Peyer's patch (tissue), 4 donors: ENCODE results near the gene SPRY2. TPM values are rescaled to one million over a fixed set of nuclear protein-coding genes. Genes with fewer than 3 reads are reported as not detected.

Source experiments
- DNase-seq, 3 donors: peaks; one replicate each; pipeline ENCODE4 v3.0.0-alpha.2; 2017 to 2019
- H3K27ac ChIP-seq, 4 donors: fragments of 200-600 bp; sonication (generic); one replicate each; pipeline ENCODE4 v1.5.1; 2016 to 2019
- H3K27me3 ChIP-seq, 2 donors: fragments of 200-600 bp; sonication (generic); one replicate each; pipeline ENCODE4 v1.5.1; 2019
- H3K36me3 ChIP-seq, 3 donors: fragments of 200-600 bp; sonication (generic); one replicate each; pipeline ENCODE4 v1.5.1; 2016 to 2019
- H3K4me1 ChIP-seq, 4 donors: fragments of 200-600 bp; sonication (generic); one replicate each; pipeline ENCODE4 v1.5.1; 2016 to 2019
- H3K4me3 ChIP-seq, 4 donors: fragments of 200-600 bp; sonication (generic); 1 replicate in 3 of 4; 2 replicates in 1 of 4; pipeline ENCODE4 v1.5.1; 2016 to 2019; ENCODE audit warnings: mild to moderate bottlenecking in 1 of 4
- H3K9me3 ChIP-seq, 4 donors: fragments of 200-600 bp; sonication (generic); one replicate each; pipeline ENCODE4 v1.5.1; 2016 to 2019; ENCODE audit warnings: mild to moderate bottlenecking in 1 of 4
- POLR2A ChIP-seq, 2 donors: fragments of 450-650 bp; IDR thresholded peaks; one replicate each; pipeline ENCODE4 v1.5.1; 2017; ENCODE audit warnings: antibody characterized with exemption in 2 of 2, mild to moderate bottlenecking in 2 of 2, moderate library complexity in 2 of 2
- total RNA-seq, 4 donors: library from RNA; depleted of rRNA; stranded (reverse); fragments of >200 nt; gene quantifications; one replicate each; pipeline ENCODE4 v1.1.0, GENCODE V29; 2016
- TF ChIP-seq, protein P1 (sequence below), 6 experiments: fragments of 450-650 bp in 4 of 6; fragments of 200-600 bp in 2 of 6; sonication (generic) in 1 of 6; IDR thresholded peaks; one replicate each; pipeline ENCODE4 v1.5.1; 2017 to 2019; ENCODE audit warnings: antibody characterized with exemption in 6 of 6, mild to moderate bottlenecking in 3 of 6, moderate library complexity in 1 of 6

SPRY2 gene
- total RNA-seq, 4 donors from 2014 or later: 18.2 to 33.9 (median 27.3) TPM

DNA sequence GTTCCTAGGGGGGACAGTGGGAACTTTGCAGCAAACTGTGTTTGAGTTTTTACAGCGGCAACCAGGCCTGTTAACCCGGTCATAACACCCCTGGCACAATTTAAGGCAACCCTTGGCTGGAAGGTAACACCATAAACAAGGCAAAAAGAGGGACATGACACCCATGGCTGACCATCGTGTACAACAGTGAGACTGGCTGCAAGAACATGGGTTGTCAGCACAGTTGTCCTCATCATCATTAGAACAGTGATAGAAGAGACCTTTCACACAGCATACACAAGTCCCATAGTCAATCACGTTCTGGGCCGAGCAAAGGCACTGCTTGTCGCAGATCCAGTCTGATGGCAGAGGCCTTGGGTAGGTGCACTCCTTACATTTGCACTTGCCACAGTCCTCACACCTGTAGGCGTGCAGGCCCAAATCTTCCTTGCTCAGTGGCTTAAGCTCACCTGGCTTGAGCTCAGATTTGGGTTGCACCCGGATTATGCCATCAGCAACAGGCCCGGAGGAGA is 4.1 kb downstream of the SPRY2 start:
- no peak for DNase-seq
- H3K4me3 ChIP-seq: peak overlapping the region; percentile 9 to 90 (median 46)
- no peak for TF ChIP-seq POLR2A (IDR thresholded peaks at IDR 0.05)
- TF ChIP-seq, protein P1, sequence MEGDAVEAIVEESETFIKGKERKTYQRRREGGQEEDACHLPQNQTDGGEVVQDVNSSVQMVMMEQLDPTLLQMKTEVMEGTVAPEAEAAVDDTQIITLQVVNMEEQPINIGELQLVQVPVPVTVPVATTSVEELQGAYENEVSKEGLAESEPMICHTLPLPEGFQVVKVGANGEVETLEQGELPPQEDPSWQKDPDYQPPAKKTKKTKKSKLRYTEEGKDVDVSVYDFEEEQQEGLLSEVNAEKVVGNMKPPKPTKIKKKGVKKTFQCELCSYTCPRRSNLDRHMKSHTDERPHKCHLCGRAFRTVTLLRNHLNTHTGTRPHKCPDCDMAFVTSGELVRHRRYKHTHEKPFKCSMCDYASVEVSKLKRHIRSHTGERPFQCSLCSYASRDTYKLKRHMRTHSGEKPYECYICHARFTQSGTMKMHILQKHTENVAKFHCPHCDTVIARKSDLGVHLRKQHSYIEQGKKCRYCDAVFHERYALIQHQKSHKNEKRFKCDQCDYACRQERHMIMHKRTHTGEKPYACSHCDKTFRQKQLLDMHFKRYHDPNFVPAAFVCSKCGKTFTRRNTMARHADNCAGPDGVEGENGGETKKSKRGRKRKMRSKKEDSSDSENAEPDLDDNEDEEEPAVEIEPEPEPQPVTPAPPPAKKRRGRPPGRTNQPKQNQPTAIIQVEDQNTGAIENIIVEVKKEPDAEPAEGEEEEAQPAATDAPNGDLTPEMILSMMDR (IDR thresholded peaks at IDR 0.05): no peak

DNA sequence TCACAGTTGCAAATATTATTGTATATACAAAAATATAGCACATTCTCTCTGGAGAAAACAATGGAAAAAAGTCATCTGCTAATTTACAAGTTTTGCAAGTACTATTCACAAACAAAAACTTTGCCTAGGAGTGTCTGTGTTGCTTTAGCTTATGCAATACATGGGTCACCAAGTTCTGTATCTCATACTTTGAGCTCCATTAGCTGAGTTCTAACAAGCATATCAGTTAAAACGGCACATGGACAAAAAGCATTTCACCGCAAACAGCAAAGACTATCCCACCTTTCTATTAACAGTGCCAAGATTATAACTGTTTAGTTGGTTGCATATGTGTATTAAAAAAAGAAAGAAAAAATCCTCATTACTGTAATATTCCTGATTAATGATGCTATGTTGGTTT is 4.6 kb downstream of the SPRY2 start:
- H3K4me3 ChIP-seq: peak overlapping the region in 2 of 4 donors; percentile 72 to 90
- peaks cover 0 to 22% (median 0%) of the 10 kb centered on the region in 3 donors for H3K36me3 ChIP-seq
- peaks cover 0 to 5% (median 2%) of the 10 kb centered on the region in 4 donors for H3K4me1 ChIP-seq
- no peak for DNase-seq
- no peak for TF ChIP-seq POLR2A (IDR thresholded peaks at IDR 0.05)
- peak overlapping the region in 1 of 4 donors; percentile 96 for H3K27ac ChIP-seq
- no peaks in the 10 kb centered on the region for H3K27me3 ChIP-seq
- H3K9me3 ChIP-seq: no peaks in the 10 kb centered on the region

More for the DNA sequence above, 4.1 kb downstream of the SPRY2 start:
- H3K4me1 ChIP-seq: peaks cover 0 to 5% (median 2%) of the 10 kb centered on the region in 4 donors
- H3K36me3 ChIP-seq: peaks cover 0 to 18% (median 0%) of the 10 kb centered on the region in 3 donors
- no peaks in the 10 kb centered on the region for H3K9me3 ChIP-seq
- H3K27ac ChIP-seq: peak overlapping the region in 2 of 4 donors; percentile 71 to 96
- no peaks in the 10 kb centered on the region for H3K27me3 ChIP-seq

DNA sequence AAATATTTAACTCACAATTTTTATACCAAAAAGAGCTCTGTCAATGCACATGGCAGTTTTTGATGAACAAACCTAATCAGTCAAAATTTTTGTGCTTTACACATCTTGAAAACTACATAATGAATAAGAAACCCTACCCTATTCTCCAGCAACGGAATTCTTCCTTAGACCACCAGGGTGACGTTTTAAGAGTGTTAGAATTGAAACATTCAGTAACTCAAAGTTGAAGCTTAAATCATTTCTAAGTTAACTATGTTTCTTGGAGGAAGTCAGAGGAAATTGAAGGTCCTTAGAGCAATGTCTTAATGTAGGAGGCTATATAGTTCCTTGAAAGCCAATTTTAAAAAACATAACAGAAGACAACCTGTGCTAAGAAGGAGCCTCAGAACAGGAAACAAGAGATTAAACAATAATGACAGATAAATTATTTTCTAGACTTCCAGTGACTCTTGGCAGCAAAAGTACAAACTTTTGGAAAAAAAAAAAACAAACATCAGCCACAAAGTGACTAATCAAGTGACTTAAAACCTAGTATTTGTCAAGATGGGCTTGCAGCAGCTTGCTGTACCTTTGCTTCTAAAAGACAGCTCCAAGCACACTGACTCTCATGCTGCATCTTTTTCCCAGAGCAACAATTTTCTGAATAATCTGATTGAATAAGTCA is 6.2 kb downstream of the SPRY2 start:
- H3K4me3 ChIP-seq: no peak overlapping the region
- no peaks in the 10 kb centered on the region for H3K9me3 ChIP-seq
- peak overlapping the region in 1 of 4 donors; percentile 1 for H3K27ac ChIP-seq
- DNase-seq: no peak
- H3K4me1 ChIP-seq: peaks cover 0 to 5% (median 2%) of the 10 kb centered on the region in 4 donors
- TF ChIP-seq, protein P1 (IDR thresholded peaks at IDR 0.05): no peak
- no peak for TF ChIP-seq POLR2A (IDR thresholded peaks at IDR 0.05)
- no peaks in the 10 kb centered on the region for H3K27me3 ChIP-seq
- peaks cover 0 to 22% (median 0%) of the 10 kb centered on the region in 3 donors for H3K36me3 ChIP-seq

DNA sequence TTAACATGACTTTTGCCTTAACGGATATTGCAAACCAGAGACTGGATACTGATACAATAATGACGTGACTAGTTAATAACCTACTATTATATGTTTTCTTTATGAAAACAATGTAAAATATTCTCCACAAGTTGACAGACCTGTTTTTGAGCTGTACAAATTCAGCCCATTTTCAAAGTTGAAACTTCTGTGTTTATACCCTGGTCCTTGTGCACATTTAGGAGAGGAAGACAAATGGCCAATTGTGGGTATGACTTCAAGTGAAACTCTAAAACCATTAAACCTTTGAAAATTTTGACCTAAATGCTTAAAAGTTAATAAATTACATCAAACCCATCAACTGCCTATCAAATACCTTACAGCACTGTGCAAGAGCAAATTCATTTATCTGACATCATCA is 8.9 kb downstream of the SPRY2 start:
- no peaks in the 10 kb centered on the region for H3K27me3 ChIP-seq
- TF ChIP-seq, protein P1 (IDR thresholded peaks at IDR 0.05): no peak
- no peak for TF ChIP-seq POLR2A (IDR thresholded peaks at IDR 0.05)
- no peak overlapping the region for H3K27ac ChIP-seq
- H3K36me3 ChIP-seq: peaks cover 0 to 17% (median 0%) of the 10 kb centered on the region in 3 donors
- no peak for DNase-seq
- peaks cover 0 to under 1% (median 0%) of the 10 kb centered on the region in 4 donors for H3K4me1 ChIP-seq
- no peak overlapping the region for H3K4me3 ChIP-seq
- no peaks in the 10 kb centered on the region for H3K9me3 ChIP-seq

GRCh38 chr13:80329250-80329649 is 11.7 kb downstream of the SPRY2 start:
- DNase-seq: no peak
- TF ChIP-seq, protein P1 (IDR thresholded peaks at IDR 0.05): no peak
- TF ChIP-seq POLR2A (IDR thresholded peaks at IDR 0.05): no peak
- no peak overlapping the region for H3K4me3 ChIP-seq
- no peaks in the 10 kb centered on the region for H3K9me3 ChIP-seq
- no peak overlapping the region for H3K27ac ChIP-seq
- H3K36me3 ChIP-seq: peaks cover 0 to 12% (median 0%) of the 10 kb centered on the region in 3 donors
- H3K27me3 ChIP-seq: no peaks in the 10 kb centered on the region
- H3K4me1 ChIP-seq: no peaks in the 10 kb centered on the region

DNA sequence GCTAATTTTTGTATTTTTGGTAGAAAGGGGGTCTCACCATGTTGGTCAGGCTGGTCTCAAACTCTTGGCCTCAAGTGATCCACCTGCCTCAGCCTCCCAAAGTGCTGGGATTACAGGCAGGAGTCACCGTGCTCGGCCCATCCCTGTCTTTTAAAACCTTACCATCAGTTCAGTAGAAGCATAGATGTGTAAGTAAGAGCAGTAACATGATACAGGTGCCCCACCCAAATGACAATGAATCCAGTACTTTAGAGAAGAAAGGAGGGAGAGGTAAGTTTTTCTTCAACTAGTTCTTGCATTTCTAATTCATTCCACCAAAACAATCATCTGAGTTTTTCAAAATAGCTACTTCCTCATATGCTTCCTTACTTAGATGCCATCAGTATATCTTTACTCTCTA is 21.9 kb downstream of the SPRY2 start:
- Histone ChIP-seq H3K9me3 (no peaks in the 10 kb centered on the region), H3K4me3 (no peak overlapping the region), H3K27ac (no peak overlapping the region), H3K4me1 (no peaks in the 10 kb centered on the region), H3K36me3 (no peaks in the 10 kb centered on the region), H3K27me3 (no peaks in the 10 kb centered on the region)
- no peak for TF ChIP-seq POLR2A (IDR thresholded peaks at IDR 0.05)
- TF ChIP-seq, protein P1 (IDR thresholded peaks at IDR 0.05): no peak
- DNase-seq: no peak
